Fibroblast of lung (primary cell): ENCODE measurements around the gene SHANK3.

ENCODE experiments used
- EZH2 ChIP-seq: IDR thresholded peaks from 2 replicates; pipeline ENCODE4 v1.5.1; 2012; ENCODE audit warnings: low read length, control low read depth, mild to moderate bottlenecking; ENCODE audit errors: missing control alignments
- TF ChIP-seq, protein P1 (sequence below), 2 donors: IDR thresholded peaks in 1 of 2; conservative IDR thresholded peaks in 1 of 2; 1 replicate in 1 of 2; 2 replicates in 1 of 2; pipeline ENCODE4 v1.5.1; 2011 to 2012; ENCODE audit warnings: low read length in 2 of 2, control low read depth in 1 of 2, inconsistent platforms in 1 of 2, low read depth in 1 of 2, mild to moderate bottlenecking in 1 of 2

DNA sequence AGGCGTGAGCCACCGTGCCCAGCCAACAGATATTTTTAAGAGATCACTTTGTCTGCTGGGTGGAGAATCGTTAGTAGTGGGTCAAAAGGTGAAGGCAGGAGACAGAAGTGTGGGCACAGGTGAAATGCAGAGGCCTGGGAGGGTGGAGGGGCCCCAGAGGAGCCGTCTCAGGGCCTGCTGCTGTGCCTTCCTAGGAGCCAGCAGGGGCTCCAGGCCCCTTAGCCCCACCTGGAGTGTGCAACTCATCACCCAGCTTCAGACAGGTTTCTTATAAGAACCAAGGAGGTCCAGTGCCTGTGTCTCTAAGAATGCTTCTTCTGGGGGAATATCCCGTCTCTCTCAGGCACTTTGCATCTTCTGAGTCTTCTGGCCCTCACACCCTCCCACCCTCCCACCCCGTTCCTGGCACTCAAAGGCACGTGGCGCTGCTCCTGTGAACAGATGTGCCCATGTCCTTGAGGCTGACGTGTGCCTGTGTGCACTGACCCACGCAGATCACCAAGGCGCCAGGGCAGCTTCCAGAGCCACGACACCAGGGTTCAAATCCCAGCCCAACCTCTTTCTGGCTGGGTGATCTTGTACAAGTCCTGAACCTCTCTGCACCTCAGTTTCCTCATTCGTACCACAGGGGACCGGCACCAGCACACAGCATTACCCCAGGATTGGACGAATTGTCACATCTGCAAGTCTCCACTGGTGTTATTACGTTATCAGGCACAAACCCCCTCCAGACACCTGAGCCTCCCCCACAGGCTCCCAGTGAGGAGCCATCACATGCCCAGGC is 48.1 kb upstream of the SHANK3 start:
- TF ChIP-seq, protein P1, sequence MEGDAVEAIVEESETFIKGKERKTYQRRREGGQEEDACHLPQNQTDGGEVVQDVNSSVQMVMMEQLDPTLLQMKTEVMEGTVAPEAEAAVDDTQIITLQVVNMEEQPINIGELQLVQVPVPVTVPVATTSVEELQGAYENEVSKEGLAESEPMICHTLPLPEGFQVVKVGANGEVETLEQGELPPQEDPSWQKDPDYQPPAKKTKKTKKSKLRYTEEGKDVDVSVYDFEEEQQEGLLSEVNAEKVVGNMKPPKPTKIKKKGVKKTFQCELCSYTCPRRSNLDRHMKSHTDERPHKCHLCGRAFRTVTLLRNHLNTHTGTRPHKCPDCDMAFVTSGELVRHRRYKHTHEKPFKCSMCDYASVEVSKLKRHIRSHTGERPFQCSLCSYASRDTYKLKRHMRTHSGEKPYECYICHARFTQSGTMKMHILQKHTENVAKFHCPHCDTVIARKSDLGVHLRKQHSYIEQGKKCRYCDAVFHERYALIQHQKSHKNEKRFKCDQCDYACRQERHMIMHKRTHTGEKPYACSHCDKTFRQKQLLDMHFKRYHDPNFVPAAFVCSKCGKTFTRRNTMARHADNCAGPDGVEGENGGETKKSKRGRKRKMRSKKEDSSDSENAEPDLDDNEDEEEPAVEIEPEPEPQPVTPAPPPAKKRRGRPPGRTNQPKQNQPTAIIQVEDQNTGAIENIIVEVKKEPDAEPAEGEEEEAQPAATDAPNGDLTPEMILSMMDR (conservative IDR thresholded peaks at IDR 0.05 in 1 of 2, IDR thresholded peaks at IDR 0.05 in 1 of 2; ENCODE audit: low read depth in 1 of 2, low read length in 2 of 2): no peak
- TF ChIP-seq EZH2: no peak
